ENCODE measurements around the gene RNF135. TPM values are rescaled to one million over a fixed set of nuclear protein-coding genes. Genes with fewer than 3 reads are reported as not detected.
"Not testable (repeated sequence)": the region's sequence is repeated elsewhere in the genome, so short reads cannot be mapped to it uniquely, and the experiment has no call there.

RNF135 gene
- total RNA-seq, 1 donor from 2014 or later = 4.6 TPM

GRCh38 chr17:31013844-31014243 is 43.0 kb downstream of the RNF135 start:
- no peaks in the 10 kb centered on the region for H3K27me3 ChIP-seq (ENCODE audit: low read depth)
- intact Hi-C loops (cut with micrococcal nuclease) = loop anchor here (2.0 kb wide), 1 partner anchor 203 kb away; no protein-coding TSS in a partner anchor
- H3K27ac ChIP-seq (replicated peaks) = no peak overlapping the region
- H3K36me3 ChIP-seq = no peaks in the 10 kb centered on the region
- H3K9me3 ChIP-seq (replicated peaks) = no peaks in the 10 kb centered on the region
- DNase-seq = no peak
- peaks cover 13% of the 10 kb centered on the region for H3K4me1 ChIP-seq
- no peak for TF ChIP-seq CTCF (IDR thresholded peaks at IDR 0.05; ENCODE audit: borderline replicate concordance)
- no peak overlapping the region for H3K4me3 ChIP-seq

GRCh38 chr17:31015639-31016038 is 44.8 kb downstream of the RNF135 start:
- intact Hi-C loops (cut with micrococcal nuclease) = no loop called here
- peak; percentile 23 for TF ChIP-seq CTCF (IDR thresholded peaks at IDR 0.05; ENCODE audit: borderline replicate concordance)

GRCh38 chr17:31019004-31019403 is 48.2 kb downstream of the RNF135 start:
- Histone ChIP-seq H3K4me3 (no peak overlapping the region), H3K27ac (replicated peaks) (no peak overlapping the region), H3K27me3 (ENCODE audit: low read depth) (no peaks in the 10 kb centered on the region), H3K4me1 (peaks cover 9% of the 10 kb centered on the region), H3K9me3 (replicated peaks) (no peaks in the 10 kb centered on the region), H3K36me3 (no peaks in the 10 kb centered on the region)
- TF ChIP-seq CTCF (IDR thresholded peaks at IDR 0.05; ENCODE audit: borderline replicate concordance) = no peak
- DNase-seq = no peak
- intact Hi-C loops (cut with micrococcal nuclease) = no loop called here

More at GRCh38 chr17:31015639-31016038, 44.8 kb downstream of the RNF135 start:
- H3K27ac ChIP-seq (replicated peaks) = no peak overlapping the region
- H3K27me3 ChIP-seq (ENCODE audit: low read depth) = no peaks in the 10 kb centered on the region
- H3K4me1 ChIP-seq = peaks cover 9% of the 10 kb centered on the region
- DNase-seq = no peak
- H3K36me3 ChIP-seq = no peaks in the 10 kb centered on the region
- no peaks in the 10 kb centered on the region for H3K9me3 ChIP-seq (replicated peaks)
- H3K4me3 ChIP-seq = no peak overlapping the region

- intact Hi-C loops (cut with micrococcal nuclease); H3K4me1 ChIP-seq; H3K36me3 ChIP-seq; H3K27ac ChIP-seq (replicated peaks); DNase-seq; H3K27me3 ChIP-seq (ENCODE audit: low read depth); H3K9me3 ChIP-seq (replicated peaks); H3K4me3 ChIP-seq: not testable (repeated sequence)
Measured at GRCh38 chr17:31023171-31023570, 52.3 kb downstream of the RNF135 start.

- H3K36me3 ChIP-seq = peaks cover 29% of the 10 kb centered on the region
- H3K4me1 ChIP-seq = no peaks in the 10 kb centered on the region
- H3K27ac ChIP-seq (replicated peaks) = no peak overlapping the region
- DNase-seq = no peak
- no peaks in the 10 kb centered on the region for H3K9me3 ChIP-seq (replicated peaks)
- no peak for TF ChIP-seq CTCF (IDR thresholded peaks at IDR 0.05; ENCODE audit: borderline replicate concordance)
- no peak overlapping the region for H3K4me3 ChIP-seq
- intact Hi-C loops (cut with micrococcal nuclease) = no loop called here
- no peaks in the 10 kb centered on the region for H3K27me3 ChIP-seq (ENCODE audit: low read depth)
Measured at GRCh38 chr17:31031841-31032240, 61.0 kb downstream of the RNF135 start.

GRCh38 chr17:31035611-31036010 is 64.8 kb downstream of the RNF135 start:
- H3K36me3 ChIP-seq = peaks cover 29% of the 10 kb centered on the region
- H3K4me1 ChIP-seq; H3K4me3 ChIP-seq; H3K27me3 ChIP-seq (ENCODE audit: low read depth); intact Hi-C loops (cut with micrococcal nuclease); H3K9me3 ChIP-seq (replicated peaks); DNase-seq; H3K27ac ChIP-seq (replicated peaks): not testable (repeated sequence)

GRCh38 chr17:31040837-31041236 is 70.0 kb downstream of the RNF135 start:
- H3K4me1 ChIP-seq; H3K36me3 ChIP-seq; H3K4me3 ChIP-seq; H3K9me3 ChIP-seq (replicated peaks); DNase-seq; H3K27ac ChIP-seq (replicated peaks); intact Hi-C loops (cut with micrococcal nuclease); H3K27me3 ChIP-seq (ENCODE audit: low read depth): not testable (repeated sequence)

- intact Hi-C loops (cut with micrococcal nuclease); DNase-seq; H3K4me1 ChIP-seq; H3K27me3 ChIP-seq (ENCODE audit: low read depth); H3K4me3 ChIP-seq; H3K27ac ChIP-seq (replicated peaks); H3K9me3 ChIP-seq (replicated peaks); H3K36me3 ChIP-seq: not testable (repeated sequence)
Measured at GRCh38 chr17:31042378-31042777, 71.5 kb downstream of the RNF135 start.

- H3K36me3 ChIP-seq; H3K4me3 ChIP-seq; H3K4me1 ChIP-seq; H3K9me3 ChIP-seq (replicated peaks); H3K27ac ChIP-seq (replicated peaks); DNase-seq; intact Hi-C loops (cut with micrococcal nuclease); H3K27me3 ChIP-seq (ENCODE audit: low read depth): not testable (repeated sequence)
Measured at GRCh38 chr17:31046856-31047425, 76.1 kb downstream of the RNF135 start.
